Common myeloid progenitor, CD34-positive (primary cell): ENCODE data around the gene KLHL36.

Experiments
- CTCF ChIA-PET: fragments of 350-600 bp; sonication (Branson Sonifier 250); formaldehyde crosslinking; loops from one replicate; lab custom pipeline; 2021; ENCODE audit warnings: antibody characterized with exemption; lab: Charles Lee
- POLR2A ChIA-PET: fragments of 350-600 bp; sonication (Branson Sonifier 250); formaldehyde crosslinking; loops from one replicate; lab custom pipeline; 2021; ENCODE audit warnings: antibody characterized with exemption; lab: Charles Lee
- DNase-seq, 3 donors: peaks; one replicate each; pipeline versions ENCODE4 v3.0.0 to v3.0.0-alpha.2; 2013
- H3K27ac ChIP-seq, 2 experiments: 1 replicate in 1 of 2; 2 replicates in 1 of 2; pipeline ENCODE4 v1.7.0; 2013; ENCODE audit warnings: inconsistent platforms in 2 of 2, low read length in 2 of 2, mild to moderate bottlenecking in 2 of 2, low read depth in 1 of 2, moderate library complexity in 1 of 2; ENCODE audit not compliant: severe bottlenecking in 2 of 2, insufficient read depth in 1 of 2, poor library complexity in 1 of 2
- H3K27me3 ChIP-seq, 5 experiments: replicated peaks in 2 of 5; 1 replicate in 3 of 5; 2 replicates in 2 of 5; pipeline versions ENCODE4 v1.6.1 to v1.7.0; 2013; ENCODE audit warnings: low read length in 4 of 5, mild to moderate bottlenecking in 2 of 5, moderate library complexity in 2 of 5, inconsistent platforms in 1 of 5; ENCODE audit not compliant: insufficient read depth in 5 of 5, control insufficient read depth in 4 of 5
- H3K36me3 ChIP-seq, 4 experiments: 1 replicate in 2 of 4; 2 replicates in 2 of 4; pipeline versions ENCODE4 v1.6.1 to v1.7.0; 2013; ENCODE audit warnings: low read length in 3 of 4, control low read depth in 1 of 4, mild to moderate bottlenecking in 1 of 4; ENCODE audit not compliant: control insufficient read depth in 4 of 4, insufficient read depth in 4 of 4
- H3K4me1 ChIP-seq, 4 experiments: 1 replicate in 3 of 4; 2 replicates in 1 of 4; pipeline versions ENCODE4 v1.6.1 to v1.7.1; 2013; ENCODE audit warnings: low read length in 3 of 4, mild to moderate bottlenecking in 3 of 4, control low read depth in 1 of 4, inconsistent platforms in 1 of 4, moderate library complexity in 1 of 4; ENCODE audit not compliant: control insufficient read depth in 4 of 4, insufficient read depth in 4 of 4; ENCODE audit errors: control extremely low read depth in 1 of 4
- H3K4me3 ChIP-seq, 7 experiments: 1 replicate in 4 of 7; 2 replicates in 3 of 7; pipeline versions ENCODE4 v1.5.1 to v1.7.0; 2013; ENCODE audit warnings: mild to moderate bottlenecking in 7 of 7, low read length in 6 of 7, moderate library complexity in 6 of 7, inconsistent platforms in 2 of 7, low read depth in 2 of 7, control low read depth in 1 of 7; ENCODE audit not compliant: insufficient read depth in 4 of 7, control insufficient read depth in 1 of 7; ENCODE audit errors: extremely low read depth in 1 of 7
- H3K9me3 ChIP-seq, 5 experiments: 1 replicate in 4 of 5; 2 replicates in 1 of 5; pipeline versions ENCODE4 v1.6.1 to v1.7.1; 2013; ENCODE audit warnings: low read length in 4 of 5, mild to moderate bottlenecking in 2 of 5, inconsistent platforms in 1 of 5, low read depth in 1 of 5, moderate library complexity in 1 of 5; ENCODE audit not compliant: control insufficient read depth in 4 of 5, insufficient read depth in 2 of 5; ENCODE audit errors: control extremely low read depth in 1 of 5
- WGBS: methylation state at CpG from one replicate; pipeline ENCODE4 v1.1.5; 2013; ENCODE audit not compliant: insufficient coverage; 5-methylcytosine and 5-hydroxymethylcytosine counted together

KLHL36 gene

GRCh38 chr16:84665843-84666242 is 17.5 kb downstream of the KLHL36 start:
- DNase-seq = no peak
- H3K4me1 ChIP-seq = no peaks in the 10 kb centered on the region
- H3K27ac ChIP-seq = no peak overlapping the region
- WGBS = 100% methylated on average over 5 of the region's 7 CpGs
- no peaks in the 10 kb centered on the region for H3K9me3 ChIP-seq
- no peaks in the 10 kb centered on the region for H3K27me3 ChIP-seq
- ChIA-PET CTCF (interaction anchor here (1.1 to 1.6 kb wide), 3 partner anchors 30 to 74 kb away, joined by 4 to 9 read pairs (median 5); no protein-coding TSS in a partner anchor), POLR2A (no interaction called here)
- peaks cover 4 to 63% (median 40%) of the 10 kb centered on the region in 4 experiments for H3K36me3 ChIP-seq
- H3K4me3 ChIP-seq = no peak overlapping the region

GRCh38 chr16:84667600-84668309 is 19.4 kb downstream of the KLHL36 start:
- WGBS = 95% methylated on average over 14 of the region's 16 CpGs
- POLR2A ChIA-PET = no interaction called here
- Histone ChIP-seq H3K36me3 (peaks cover 4 to 44% (median 24%) of the 10 kb centered on the region in 4 experiments), H3K9me3 (no peaks in the 10 kb centered on the region), H3K4me1 (no peaks in the 10 kb centered on the region), H3K4me3 (no peak overlapping the region), H3K27ac (no peak overlapping the region), H3K27me3 (no peaks in the 10 kb centered on the region)
- no peak for DNase-seq
- CTCF ChIA-PET = interaction anchor here (0.9 to 1.7 kb wide), 2 partner anchors 56 to 58 kb away, joined by 3 to 5 read pairs; no protein-coding TSS in a partner anchor

GRCh38 chr16:84670063-84670462 is 21.8 kb downstream of the KLHL36 start:
- Histone ChIP-seq H3K4me3 (no peak overlapping the region), H3K9me3 (no peaks in the 10 kb centered on the region), H3K4me1 (no peaks in the 10 kb centered on the region), H3K36me3 (peaks cover 2 to 22% (median 12%) of the 10 kb centered on the region in 4 experiments), H3K27me3 (no peaks in the 10 kb centered on the region), H3K27ac (no peak overlapping the region)
- no peak for DNase-seq
- ChIA-PET CTCF (interaction anchor here (0.9 to 1.4 kb wide), 4 partner anchors 10 to 59 kb away, joined by 3 to 12 read pairs (median 6); no protein-coding TSS in a partner anchor), POLR2A (no interaction called here)
- WGBS = 93% methylated on average over 12 of the region's 12 CpGs

- POLR2A ChIA-PET = interaction anchor here (1.2 kb wide), 1 partner anchor 29 kb away, joined by 3 read pairs; no protein-coding TSS in a partner anchor
These were observed 24.2 kb downstream of the KLHL36 start for GRCh38 chr16:84672276-84673202.

GRCh38 chr16:84673203-84673535 is 24.9 kb downstream of the KLHL36 start:
- POLR2A ChIA-PET = no interaction called here
- 84% methylated on average over 3 of the region's 3 CpGs for WGBS
- no peaks in the 10 kb centered on the region for H3K4me1 ChIP-seq
- peaks cover 0 to 2% (median 0%) of the 10 kb centered on the region in 4 experiments for H3K36me3 ChIP-seq
- CTCF ChIA-PET = interaction anchor here (0.9 to 5.0 kb wide), 14 partner anchors 8 to 296 kb away, joined by 3 to 70 read pairs (median 9); no protein-coding TSS in a partner anchor
- no peak overlapping the region for H3K4me3 ChIP-seq
- H3K27ac ChIP-seq = no peak overlapping the region
- peaks cover 0 to 2% (median 0%) of the 10 kb centered on the region in 5 experiments for H3K27me3 ChIP-seq
- H3K9me3 ChIP-seq = no peaks in the 10 kb centered on the region
- no peak for DNase-seq

More at GRCh38 chr16:84672276-84673202, 24.2 kb downstream of the KLHL36 start:
- CTCF ChIA-PET = interaction anchor here (0.7 to 5.0 kb wide), 29 partner anchors 8 to 297 kb away, joined by 3 to 70 read pairs (median 5); no protein-coding TSS in a partner anchor
- Histone ChIP-seq H3K27ac (no peak overlapping the region), H3K36me3 (peaks cover 0 to 9% (median 0%) of the 10 kb centered on the region in 4 experiments), H3K9me3 (no peaks in the 10 kb centered on the region), H3K27me3 (peaks cover 0 to 2% (median 0%) of the 10 kb centered on the region in 5 experiments), H3K4me1 (no peaks in the 10 kb centered on the region), H3K4me3 (no peak overlapping the region)
- WGBS = 43% methylated on average over 17 of the region's 26 CpGs
- DNase-seq = peak; percentile 75 to 84 (median 81)

GRCh38 chr16:84673561-84673960 is 25.2 kb downstream of the KLHL36 start:
- no peak overlapping the region for H3K27ac ChIP-seq
- no peak overlapping the region for H3K4me3 ChIP-seq
- H3K4me1 ChIP-seq = no peaks in the 10 kb centered on the region
- WGBS = 92% methylated on average over 2 of the region's 3 CpGs
- POLR2A ChIA-PET = no interaction called here
- DNase-seq = no peak
- H3K36me3 ChIP-seq = no peaks in the 10 kb centered on the region
- peaks cover 0 to 2% (median 0%) of the 10 kb centered on the region in 5 experiments for H3K27me3 ChIP-seq
- CTCF ChIA-PET = interaction anchor here (0.7 to 5.0 kb wide), 11 partner anchors 10 to 296 kb away, joined by 3 to 70 read pairs (median 3); no protein-coding TSS in a partner anchor
- no peaks in the 10 kb centered on the region for H3K9me3 ChIP-seq
